ENCODE data around the gene COL5A3.

- TF ChIP-seq CTCF (IDR thresholded peaks at IDR 0.05): no peak
- no peak for TF ChIP-seq POLR2A (IDR thresholded peaks at IDR 0.05)
Observed at GRCh38 chr19:9956956-9957355, 53.3 kb downstream of the COL5A3 start.

Measured in sigmoid colon (tissue), 3 donors.